Caco-2 (cell line): ENCODE results near the gene CFAP54. TPM values are rescaled to one million over a fixed set of nuclear protein-coding genes. Genes with fewer than 3 reads are reported as not detected.

Experiments used
- BruUV-seq: library from RNA; stranded (reverse); fragments of 400-500 nt; replicated peaks from 2 replicates; lab custom pipeline; 2021; lab: Mats Ljungman, UMichigan
- CTCF ChIA-PET: fragments of 300-600 bp; sonication (Branson Sonifier 250); formaldehyde crosslinking; loops from one replicate; lab custom pipeline; 2022; ENCODE audit warnings: antibody characterized with exemption; lab: Charles Lee
- POLR2A ChIA-PET: fragments of 300-600 bp; sonication (Branson Sonifier 250); formaldehyde crosslinking; loops from one replicate; lab custom pipeline; 2022; ENCODE audit warnings: antibody characterized with exemption; lab: Charles Lee
- DNase-seq, 2 experiments: peaks; one replicate each; pipeline versions ENCODE4 v3.0.0 to v3.0.0-alpha.2; 2020 to 2022
- H3K27me3 ChIP-seq: replicated peaks from 2 replicates; pipeline ENCODE4 v1.6.0; 2011; ENCODE audit warnings: low read length; ENCODE audit not compliant: control insufficient read depth, insufficient read depth
- H3K36me3 ChIP-seq: 2 replicates; pipeline ENCODE4 v1.5.1; 2011; ENCODE audit warnings: low read length; ENCODE audit not compliant: control insufficient read depth, insufficient read depth
- H3K4me1 ChIP-seq: fragments of 250-450 bp; sonication (Bioruptor Pico); 2 replicates; pipeline ENCODE4 v1.5.1; 2020; ENCODE audit warnings: mild to moderate bottlenecking
- H3K4me3 ChIP-seq: 2 replicates; pipeline ENCODE4 v1.5.1; 2011; ENCODE audit warnings: low read depth, mild to moderate bottlenecking, control low read depth, low read length
- H3K9me3 ChIP-seq: fragments of 250-450 bp; sonication (Bioruptor Pico); 2 replicates; pipeline ENCODE4 v1.5.1; 2020; ENCODE audit warnings: mild to moderate bottlenecking, moderate library complexity
- H3K27ac Mint-ChIP-seq: one replicate; pipeline ENCODE4 v1.8.0; 2022; ENCODE audit warnings: mixed read lengths; ENCODE audit not compliant: unreplicated experiment
- H3K27me3 Mint-ChIP-seq: one replicate; pipeline ENCODE4 v1.8.0; 2022; ENCODE audit warnings: mixed read lengths; ENCODE audit not compliant: insufficient read depth, unreplicated experiment
- H3K36me3 Mint-ChIP-seq: one replicate; pipeline ENCODE4 v1.8.0; 2022; ENCODE audit warnings: mild to moderate bottlenecking, mixed read lengths; ENCODE audit not compliant: insufficient read depth, unreplicated experiment
- H3K4me1 Mint-ChIP-seq: one replicate; pipeline ENCODE4 v1.8.0; 2022; ENCODE audit warnings: low read depth, mixed read lengths; ENCODE audit not compliant: unreplicated experiment
- H3K4me3 Mint-ChIP-seq: one replicate; pipeline ENCODE4 v1.8.0; 2022; ENCODE audit warnings: mild to moderate bottlenecking, moderate library complexity, mixed read lengths; ENCODE audit not compliant: unreplicated experiment
- H3K9me3 Mint-ChIP-seq: one replicate; pipeline ENCODE4 v1.8.0; 2022; ENCODE audit warnings: mixed read lengths; ENCODE audit not compliant: unreplicated experiment
- intact Hi-C: fragments of 100-400 bp; cut with micrococcal nuclease; formaldehyde crosslinking; loops from one replicate; pipeline ENCODE4 v1.10.0; 2022; ENCODE audit not compliant: unreplicated experiment
- total RNA-seq: library from RNA; stranded (reverse); gene quantifications from 2 replicates; pipeline ENCODE4 v1.2.3, GENCODE V29; 2022
- TF ChIP-seq, protein P1 (sequence below), 2 experiments: fragments of 200-600 bp in 1 of 2; IDR thresholded peaks; 1 replicate in 1 of 2; 2 replicates in 1 of 2; pipeline versions ENCODE4 v1.5.1 to v1.8.0; 2011 to 2022; ENCODE audit warnings: antibody characterized with exemption in 1 of 2, control low read depth in 1 of 2, inconsistent platforms in 1 of 2, low read depth in 1 of 2, low read length in 1 of 2, mild to moderate bottlenecking in 1 of 2, moderate library complexity in 1 of 2; ENCODE audit not compliant: insufficient read depth in 1 of 2, severe bottlenecking in 1 of 2, unreplicated experiment in 1 of 2

CFAP54 gene
- total RNA-seq, 1 experiment from 2014 or later: 0.14 TPM

DNA sequence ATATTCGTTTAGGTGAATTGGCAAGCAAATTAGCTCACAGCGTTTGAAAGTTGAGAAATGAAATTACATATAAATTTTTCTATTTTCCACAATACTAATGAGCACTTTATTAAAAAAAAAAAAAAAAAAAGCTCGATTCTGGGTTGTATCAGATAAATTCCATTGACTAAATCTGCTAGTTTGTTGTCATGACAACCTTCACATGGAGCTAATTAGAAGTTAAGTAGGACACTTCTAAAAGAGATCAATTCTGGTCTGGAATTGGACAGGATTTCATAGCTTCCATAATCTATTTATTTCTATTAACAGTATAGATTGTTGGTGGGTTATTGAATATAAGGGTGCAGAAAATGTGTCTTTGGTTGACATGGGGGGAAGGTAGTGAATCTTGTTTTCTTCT is 332.2 kb downstream of the CFAP54 start:
- Mint-ChIP-seq H3K9me3 (peaks cover 14% of the 10 kb centered on the region), H3K4me1 (no peaks in the 10 kb centered on the region), H3K36me3 (no peaks in the 10 kb centered on the region), H3K27me3 (no peaks in the 10 kb centered on the region), H3K4me3 (no peak overlapping the region), H3K27ac (no peak overlapping the region)
- no peaks in the 10 kb centered on the region for H3K9me3 ChIP-seq
- intact Hi-C loops: no loop called here
- DNase-seq: no peak
- H3K4me3 ChIP-seq: no peak overlapping the region
- CTCF ChIA-PET: no interaction called here
- H3K27me3 ChIP-seq: no peaks in the 10 kb centered on the region
- H3K4me1 ChIP-seq: no peaks in the 10 kb centered on the region
- H3K36me3 ChIP-seq: no peaks in the 10 kb centered on the region
- no TSS peak for BruUV-seq
- POLR2A ChIA-PET: no interaction called here
- TF ChIP-seq, protein P1, sequence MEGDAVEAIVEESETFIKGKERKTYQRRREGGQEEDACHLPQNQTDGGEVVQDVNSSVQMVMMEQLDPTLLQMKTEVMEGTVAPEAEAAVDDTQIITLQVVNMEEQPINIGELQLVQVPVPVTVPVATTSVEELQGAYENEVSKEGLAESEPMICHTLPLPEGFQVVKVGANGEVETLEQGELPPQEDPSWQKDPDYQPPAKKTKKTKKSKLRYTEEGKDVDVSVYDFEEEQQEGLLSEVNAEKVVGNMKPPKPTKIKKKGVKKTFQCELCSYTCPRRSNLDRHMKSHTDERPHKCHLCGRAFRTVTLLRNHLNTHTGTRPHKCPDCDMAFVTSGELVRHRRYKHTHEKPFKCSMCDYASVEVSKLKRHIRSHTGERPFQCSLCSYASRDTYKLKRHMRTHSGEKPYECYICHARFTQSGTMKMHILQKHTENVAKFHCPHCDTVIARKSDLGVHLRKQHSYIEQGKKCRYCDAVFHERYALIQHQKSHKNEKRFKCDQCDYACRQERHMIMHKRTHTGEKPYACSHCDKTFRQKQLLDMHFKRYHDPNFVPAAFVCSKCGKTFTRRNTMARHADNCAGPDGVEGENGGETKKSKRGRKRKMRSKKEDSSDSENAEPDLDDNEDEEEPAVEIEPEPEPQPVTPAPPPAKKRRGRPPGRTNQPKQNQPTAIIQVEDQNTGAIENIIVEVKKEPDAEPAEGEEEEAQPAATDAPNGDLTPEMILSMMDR (IDR thresholded peaks at IDR 0.05; ENCODE audit: insufficient read depth in 1 of 2, low read depth in 1 of 2, low read length in 1 of 2, severe bottlenecking in 1 of 2, unreplicated experiment in 1 of 2): no peak

DNA sequence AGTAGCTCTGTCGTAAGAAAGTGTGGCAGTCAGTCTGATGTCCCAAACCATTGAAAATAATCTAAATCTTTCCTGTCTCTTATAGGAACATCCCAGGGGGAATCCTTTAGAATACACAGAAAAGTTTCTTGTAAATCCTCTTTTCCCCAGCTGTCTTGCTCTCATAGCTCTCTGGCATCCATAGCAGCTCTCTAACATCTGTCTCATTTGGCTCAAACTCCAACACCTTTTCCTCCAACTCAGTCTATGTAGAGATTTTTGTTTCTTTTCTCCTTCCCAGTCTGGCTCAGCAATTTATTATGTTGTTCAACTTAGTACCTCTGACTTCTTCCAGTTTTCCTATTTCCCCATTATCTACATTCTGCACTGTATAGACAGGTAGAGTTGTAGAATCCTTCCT is 333.3 kb downstream of the CFAP54 start:
- no peaks in the 10 kb centered on the region for H3K4me1 Mint-ChIP-seq

DNA sequence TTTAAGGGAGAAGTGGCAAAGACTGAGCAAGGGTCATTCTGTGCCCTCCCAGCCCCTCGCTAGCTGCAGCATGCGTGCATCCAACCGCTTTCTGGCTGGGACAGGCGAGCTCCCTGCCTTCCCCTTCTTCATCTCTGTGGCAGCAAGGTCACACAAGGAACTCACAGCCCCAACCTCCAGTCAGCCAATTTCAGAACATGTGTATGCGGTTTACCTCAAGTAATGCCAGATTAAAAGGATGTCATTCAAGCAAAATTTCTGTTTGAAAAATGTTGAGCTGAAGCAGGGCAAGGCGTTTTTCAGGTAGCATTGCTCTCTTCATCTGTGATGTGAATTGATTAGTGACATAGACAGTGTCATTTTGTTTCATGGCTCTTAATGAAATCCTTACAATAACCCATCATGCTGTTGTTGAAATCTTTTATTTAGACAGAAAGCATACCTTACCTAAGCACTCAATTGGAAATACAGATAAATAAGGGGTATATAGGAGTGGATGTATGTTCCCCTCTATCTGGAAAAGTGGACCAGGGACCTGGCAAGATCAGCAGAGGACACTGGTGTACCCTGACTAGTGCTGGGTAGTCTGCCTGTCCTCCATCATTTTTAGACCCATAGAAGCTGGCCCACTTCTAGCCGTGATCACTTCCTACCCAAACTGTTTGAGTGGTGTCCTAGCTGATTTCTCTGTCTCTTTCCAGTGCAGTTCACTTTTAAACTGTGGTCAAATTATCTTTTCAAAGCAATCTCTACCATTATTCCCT is 334.9 kb downstream of the CFAP54 start:
- H3K4me3 Mint-ChIP-seq: no peak overlapping the region
- BruUV-seq: no TSS peak
- POLR2A ChIA-PET: no interaction called here

More for the DNA sequence above, 333.3 kb downstream of the CFAP54 start:
- Mint-ChIP-seq H3K4me3 (no peak overlapping the region), H3K27me3 (no peaks in the 10 kb centered on the region), H3K9me3 (peaks cover 14% of the 10 kb centered on the region), H3K36me3 (no peaks in the 10 kb centered on the region), H3K27ac (no peak overlapping the region)
- no TSS peak for BruUV-seq
- no peaks in the 10 kb centered on the region for H3K27me3 ChIP-seq
- DNase-seq: no peak
- no peaks in the 10 kb centered on the region for H3K4me1 ChIP-seq
- intact Hi-C loops: no loop called here
- H3K4me3 ChIP-seq: no peak overlapping the region
- ChIA-PET POLR2A (no interaction called here), CTCF (no interaction called here)
- H3K9me3 ChIP-seq: no peaks in the 10 kb centered on the region
- no peaks in the 10 kb centered on the region for H3K36me3 ChIP-seq
- TF ChIP-seq, protein P1 (IDR thresholded peaks at IDR 0.05; ENCODE audit: insufficient read depth in 1 of 2, low read depth in 1 of 2, low read length in 1 of 2, severe bottlenecking in 1 of 2, unreplicated experiment in 1 of 2): no peak

More for the DNA sequence above, 334.9 kb downstream of the CFAP54 start:
- H3K4me1 ChIP-seq: no peaks in the 10 kb centered on the region
- peaks cover 10% of the 10 kb centered on the region for H3K9me3 Mint-ChIP-seq
- H3K27ac Mint-ChIP-seq: no peak overlapping the region
- H3K27me3 Mint-ChIP-seq: no peaks in the 10 kb centered on the region
- CTCF ChIA-PET: no interaction called here
- H3K9me3 ChIP-seq: no peaks in the 10 kb centered on the region
- intact Hi-C loops: no loop called here
- H3K27me3 ChIP-seq: no peaks in the 10 kb centered on the region
- DNase-seq: no peak
- no peak overlapping the region for H3K4me3 ChIP-seq
- TF ChIP-seq, protein P1 (IDR thresholded peaks at IDR 0.05; ENCODE audit: insufficient read depth in 1 of 2, low read depth in 1 of 2, low read length in 1 of 2, severe bottlenecking in 1 of 2, unreplicated experiment in 1 of 2): no peak
- H3K36me3 ChIP-seq: no peaks in the 10 kb centered on the region
- H3K4me1 Mint-ChIP-seq: no peaks in the 10 kb centered on the region
- no peaks in the 10 kb centered on the region for H3K36me3 Mint-ChIP-seq
